PC-3 (cell line): Measurements from ENCODE around the gene ENTPD5. TPM values are rescaled to one million over a fixed set of nuclear protein-coding genes. Genes with fewer than 3 reads are reported as not detected.

Experiments
- ATAC-seq: fragments of 200-7000 bp; cut with Tn5 transposase; 2 replicates; pipeline ENCODE4 v1.9.1; 2020; ENCODE audit warnings: mild to moderate bottlenecking, moderate library complexity
- BruUV-seq: library from RNA; stranded (reverse); fragments of 400-500 nt; replicated peaks from 2 replicates; lab custom pipeline; 2021; lab: Mats Ljungman, UMichigan
- CTCF ChIA-PET: fragments of 300-600 bp; sonication (Branson Sonifier 250); formaldehyde crosslinking; loops from one replicate; lab custom pipeline; 2022; ENCODE audit warnings: antibody characterized with exemption; lab: Charles Lee
- POLR2A ChIA-PET: fragments of 300-600 bp; sonication (Branson Sonifier 250); formaldehyde crosslinking; loops from one replicate; lab custom pipeline; 2022; ENCODE audit warnings: antibody characterized with exemption; ENCODE audit not compliant: unreplicated experiment; lab: Charles Lee
- DNase-seq: peaks from one replicate; pipeline ENCODE4 v3.0.0-alpha.2; 2015
- H2AFZ ChIP-seq: fragments of 300-600 bp; sonication (generic); 2 replicates; pipeline ENCODE4 v1.6.0; 2016; ENCODE audit warnings: antibody characterized with exemption, low read length
- H3F3A ChIP-seq: fragments of 300-600 bp; sonication (generic); one replicate; pipeline ENCODE4 v1.6.0; 2017; ENCODE audit warnings: antibody characterized with exemption, low read length, control low read depth, mild to moderate bottlenecking; ENCODE audit not compliant: unreplicated experiment
- H3K27ac ChIP-seq: fragments of 300-600 bp; sonication (generic); 2 replicates; pipeline ENCODE4 v1.5.1; 2016; ENCODE audit warnings: mild to moderate bottlenecking, low read length
- H3K27me3 ChIP-seq: fragments of 300-600 bp; sonication (generic); 2 replicates; pipeline ENCODE4 v1.6.1; 2016; ENCODE audit warnings: low read length, mixed read lengths
- H3K36me3 ChIP-seq: fragments of 300-600 bp; sonication (generic); 2 replicates; pipeline ENCODE4 v1.6.1; 2016; ENCODE audit warnings: low read depth, mixed run types, low read length, mixed read lengths
- H3K4me1 ChIP-seq: fragments of 300-600 bp; sonication (generic); 2 replicates; pipeline ENCODE4 v1.5.1; 2016; ENCODE audit warnings: low read length; ENCODE audit not compliant: insufficient read depth
- H3K4me2 ChIP-seq: fragments of 300-600 bp; sonication (generic); 2 replicates; pipeline ENCODE4 v1.6.0; 2016; ENCODE audit warnings: low read length
- H3K4me3 ChIP-seq: fragments of 300-600 bp; sonication (generic); 2 replicates; pipeline ENCODE4 v1.5.1; 2016; ENCODE audit warnings: mild to moderate bottlenecking, low read length, mixed read lengths
- H3K79me2 ChIP-seq: fragments of 300-600 bp; sonication (generic); 2 replicates; pipeline ENCODE4 v1.6.1; 2017; ENCODE audit warnings: low read length, mixed read lengths
- H3K9ac ChIP-seq: fragments of 300-600 bp; sonication (generic); 2 replicates; pipeline ENCODE4 v1.6.0; 2016; ENCODE audit warnings: mild to moderate bottlenecking, low read length
- H3K9me2 ChIP-seq: fragments of 300-600 bp; sonication (generic); replicated peaks from 2 replicates; pipeline ENCODE4 v1.6.1; 2016; ENCODE audit warnings: mixed run types, low read length, mixed read lengths
- H3K9me3 ChIP-seq: fragments of 300-600 bp; sonication (generic); 2 replicates; pipeline ENCODE4 v1.6.1; 2016; ENCODE audit warnings: low read length, mixed read lengths
- H4K20me1 ChIP-seq: fragments of 300-600 bp; sonication (generic); 2 replicates; pipeline ENCODE4 v1.6.1; 2016; ENCODE audit warnings: low read length, mixed read lengths
- CTCF ChIP-seq: fragments of 300-600 bp; sonication (generic); conservative IDR thresholded peaks from 2 replicates; pipeline ENCODE4 v1.5.1; 2017; ENCODE audit warnings: antibody characterized with exemption, low read depth, mild to moderate bottlenecking, low read length
- EZH2 ChIP-seq: fragments of 300-600 bp; sonication (generic); IDR thresholded peaks from one replicate; pipeline ENCODE4 v1.6.1; 2017; ENCODE audit warnings: antibody characterized with exemption, mild to moderate bottlenecking, low read length; ENCODE audit not compliant: unreplicated experiment
- EZH2phosphoT487 ChIP-seq: fragments of 300-600 bp; sonication (generic); IDR thresholded peaks from 2 replicates; pipeline ENCODE4 v1.6.1; 2018; ENCODE audit warnings: mild to moderate bottlenecking, antibody characterized with exemption, low read length, borderline replicate concordance
- intact Hi-C: fragments of 100-400 bp; cut with micrococcal nuclease; formaldehyde crosslinking; loops from 2 replicates; pipeline ENCODE4 v1.9.0; 2023
- total RNA-seq: library from RNA; depleted of rRNA; stranded (reverse); fragments of >200 nt; gene quantifications from 2 replicates; pipeline ENCODE4 v1.2.3, GENCODE V29; 2014

ENTPD5 gene
- total RNA-seq, 1 experiment from 2014 or later, result 11.2 TPM

GRCh38 chr14:74049876-74050495 lies 30.9 kb upstream of the ENTPD5 start:
- ATAC-seq, result no peak
- H3K27ac ChIP-seq, result no peak overlapping the region
- POLR2A ChIA-PET, result no interaction called here
- H3K4me2 ChIP-seq, result no peak overlapping the region
- intact Hi-C loops, result no loop called here
- no peak overlapping the region for H3K4me3 ChIP-seq
- H3K79me2 ChIP-seq, result no peaks in the 10 kb centered on the region
- H3K9me3 ChIP-seq, result no peaks in the 10 kb centered on the region
- H3K36me3 ChIP-seq, result no peaks in the 10 kb centered on the region
- no peaks in the 10 kb centered on the region for H3K27me3 ChIP-seq
- no TSS peak for BruUV-seq
- H4K20me1 ChIP-seq, result no peaks in the 10 kb centered on the region
- no peak for DNase-seq
- no peak overlapping the region for H3K9ac ChIP-seq
- TF ChIP-seq EZH2phosphoT487 (no peak), EZH2 (no peak), CTCF (no peak)
- CTCF ChIA-PET, result no interaction called here
- peaks cover 9% of the 10 kb centered on the region; the same call in 1 of the 2 replicates for H3K4me1 ChIP-seq
- H3F3A ChIP-seq, result no peaks in the 10 kb centered on the region
- no peak overlapping the region for H2AFZ ChIP-seq
- no peaks in the 10 kb centered on the region for H3K9me2 ChIP-seq

GRCh38 chr14:74048281-74048680 lies 29.2 kb upstream of the ENTPD5 start:
- no TSS peak for BruUV-seq
- Histone ChIP-seq H3K9ac (no peak overlapping the region), H3K4me3 (no peak overlapping the region), H3K9me2 (no peaks in the 10 kb centered on the region), H3K4me1 (peaks cover 9% of the 10 kb centered on the region; the same call in 1 of the 2 replicates), H3K9me3 (no peaks in the 10 kb centered on the region), H3K27me3 (no peaks in the 10 kb centered on the region), H3K4me2 (0 out of 2 replicates have a peak overlapping the region, but pooled peaks have one; percentile 24), H3K36me3 (no peaks in the 10 kb centered on the region), H4K20me1 (no peaks in the 10 kb centered on the region), H3K79me2 (no peaks in the 10 kb centered on the region), H3K27ac (0 out of 2 replicates have a peak overlapping the region, but pooled peaks have one; percentile 1), H2AFZ (no peak overlapping the region; the same call in 1 of the 2 replicates), H3F3A (no peaks in the 10 kb centered on the region)
- TF ChIP-seq EZH2, result no peak
- TF ChIP-seq CTCF, result peak; percentile 63
- POLR2A ChIA-PET, result no interaction called here
- ATAC-seq (peak; percentile 99), DNase-seq (peak; percentile 78)
- intact Hi-C loops, result no loop called here
- CTCF ChIA-PET, result no interaction called here

- H3F3A ChIP-seq, result no peaks in the 10 kb centered on the region
- ChIA-PET POLR2A (no interaction called here), CTCF (interaction anchor here (0.6 kb wide), 1 partner anchor 317 kb away, joined by 3 read pairs; no protein-coding TSS in a partner anchor)
- no peak overlapping the region for H3K4me2 ChIP-seq
- no TSS peak for BruUV-seq
- no peaks in the 10 kb centered on the region for H3K36me3 ChIP-seq
- no peak for TF ChIP-seq EZH2
- TF ChIP-seq CTCF, result no peak
- TF ChIP-seq EZH2phosphoT487, result no peak
- no peaks in the 10 kb centered on the region for H3K9me2 ChIP-seq
- intact Hi-C loops, result no loop called here
- H2AFZ ChIP-seq, result no peak overlapping the region
- H3K9ac ChIP-seq, result no peak overlapping the region
- no peak overlapping the region for H3K4me3 ChIP-seq
- peaks cover 9% of the 10 kb centered on the region; the same call in 1 of the 2 replicates for H3K4me1 ChIP-seq
- ATAC-seq (no peak), DNase-seq (no peak)
- no peak overlapping the region for H3K27ac ChIP-seq
- no peaks in the 10 kb centered on the region for H3K79me2 ChIP-seq
- no peaks in the 10 kb centered on the region for H3K9me3 ChIP-seq
- H3K27me3 ChIP-seq, result no peaks in the 10 kb centered on the region
- H4K20me1 ChIP-seq, result no peaks in the 10 kb centered on the region
These were observed 26.4 kb upstream of the ENTPD5 start for GRCh38 chr14:74045522-74045921.
